GM12878 (cell line): Measurements from ENCODE around the gene RPS5. TPM values are rescaled to one million over a fixed set of nuclear protein-coding genes. Genes with fewer than 3 reads are reported as not detected.

Experiments used
- CHD2 ChIP-seq: IDR thresholded peaks from 2 replicates; pipeline ENCODE4 v1.6.1; 2011; ENCODE audit warnings: low read depth, low read length, improper control_type of control experiment, borderline replicate concordance
- FOXK2 ChIP-seq: fragments of 450-650 bp; IDR thresholded peaks from 2 replicates; pipeline ENCODE4 v1.6.1; 2017; ENCODE audit warnings: mild to moderate bottlenecking, moderate library complexity
- IKZF1 ChIP-seq: fragments of 450-650 bp; conservative IDR thresholded peaks from 2 replicates; pipeline ENCODE4 v1.6.1; 2017; ENCODE audit warnings: antibody characterized with exemption, mild to moderate bottlenecking
- IRF4 ChIP-seq: IDR thresholded peaks from 2 replicates; pipeline ENCODE4 v1.6.1; 2011; ENCODE audit warnings: low read depth, low read length
- NBN ChIP-seq: fragments of 450-650 bp; IDR thresholded peaks from 2 replicates; pipeline ENCODE4 v1.6.1; 2016
- PAX5 ChIP-seq: IDR thresholded peaks from 2 replicates; pipeline ENCODE4 v1.6.1; 2011; ENCODE audit warnings: low read depth, low read length, borderline replicate concordance
- RUNX3 ChIP-seq: IDR thresholded peaks from 2 replicates; pipeline ENCODE4 v1.6.1; 2012; ENCODE audit warnings: low read length, inconsistent platforms
- SREBF2 ChIP-seq: IDR thresholded peaks from 2 replicates; pipeline ENCODE4 v1.6.1; 2012; ENCODE audit warnings: mild to moderate bottlenecking, low read length
- STAT1 ChIP-seq: fragments of 450-650 bp; conservative IDR thresholded peaks from 2 replicates; pipeline ENCODE4 v1.6.1; 2014; ENCODE audit warnings: antibody characterized with exemption, mild to moderate bottlenecking
- YY1 ChIP-seq: IDR thresholded peaks from 2 replicates; pipeline ENCODE4 v1.6.1; 2011; ENCODE audit warnings: low read depth, mild to moderate bottlenecking, low read length
- polyA plus RNA-seq, 11 experiments: library from polyadenylated mRNA; depleted of rRNA in 4 of 11; unstranded in 6 of 11; stranded (reverse) in 5 of 11; fragments of >200 nt; fragmentation: Nextera tagmentation in 4 of 11; fragmentation: Illumina TruSeq in 1 of 11; extraction: Ambion mirVana in 4 of 11; extraction: Trizol in 1 of 11; gene quantifications; 1 replicate in 1 of 11; 2 replicates in 10 of 11; pipeline versions ENCODE4 v1.2.1 to v1.2.3, GENCODE V29; 2011 to 2016; ENCODE audit warnings: inconsistent platforms in 2 of 11, missing spikeins in 2 of 11, low read depth in 1 of 11
- total RNA-seq, 4 experiments: library from RNA; depleted of rRNA in 3 of 4; stranded (reverse); fragments of >200 nt in 3 of 4; fragmentation: Illumina TruSeq in 1 of 4; extraction: Trizol in 1 of 4; gene quantifications; 2 replicates each; pipeline versions ENCODE4 v1.2.1 to v1.2.3, GENCODE V29; 2013 to 2021
- TF ChIP-seq, protein P1 (sequence below): fragments of 450-650 bp; IDR thresholded peaks from 2 replicates; pipeline ENCODE4 v1.6.1; 2017; ENCODE audit warnings: mild to moderate bottlenecking, moderate library complexity
- TF ChIP-seq, protein P2 (sequence below): fragments of 450-650 bp; conservative IDR thresholded peaks from 2 replicates; pipeline ENCODE4 v1.6.1; 2017; ENCODE audit warnings: mild to moderate bottlenecking, moderate library complexity
- TF ChIP-seq, protein P3 (sequence below): fragments of 450-650 bp; IDR thresholded peaks from 2 replicates; pipeline ENCODE4 v1.6.1; 2017; ENCODE audit warnings: mild to moderate bottlenecking, moderate library complexity

The RPS5 gene
- total and polyA plus RNA-seq, 10 of the 15 experiments (the other 5 are each of a cell fraction or from before 2014, with no cell fraction given): 1,284 to 3,652 (median 1,922) TPM

DNA sequence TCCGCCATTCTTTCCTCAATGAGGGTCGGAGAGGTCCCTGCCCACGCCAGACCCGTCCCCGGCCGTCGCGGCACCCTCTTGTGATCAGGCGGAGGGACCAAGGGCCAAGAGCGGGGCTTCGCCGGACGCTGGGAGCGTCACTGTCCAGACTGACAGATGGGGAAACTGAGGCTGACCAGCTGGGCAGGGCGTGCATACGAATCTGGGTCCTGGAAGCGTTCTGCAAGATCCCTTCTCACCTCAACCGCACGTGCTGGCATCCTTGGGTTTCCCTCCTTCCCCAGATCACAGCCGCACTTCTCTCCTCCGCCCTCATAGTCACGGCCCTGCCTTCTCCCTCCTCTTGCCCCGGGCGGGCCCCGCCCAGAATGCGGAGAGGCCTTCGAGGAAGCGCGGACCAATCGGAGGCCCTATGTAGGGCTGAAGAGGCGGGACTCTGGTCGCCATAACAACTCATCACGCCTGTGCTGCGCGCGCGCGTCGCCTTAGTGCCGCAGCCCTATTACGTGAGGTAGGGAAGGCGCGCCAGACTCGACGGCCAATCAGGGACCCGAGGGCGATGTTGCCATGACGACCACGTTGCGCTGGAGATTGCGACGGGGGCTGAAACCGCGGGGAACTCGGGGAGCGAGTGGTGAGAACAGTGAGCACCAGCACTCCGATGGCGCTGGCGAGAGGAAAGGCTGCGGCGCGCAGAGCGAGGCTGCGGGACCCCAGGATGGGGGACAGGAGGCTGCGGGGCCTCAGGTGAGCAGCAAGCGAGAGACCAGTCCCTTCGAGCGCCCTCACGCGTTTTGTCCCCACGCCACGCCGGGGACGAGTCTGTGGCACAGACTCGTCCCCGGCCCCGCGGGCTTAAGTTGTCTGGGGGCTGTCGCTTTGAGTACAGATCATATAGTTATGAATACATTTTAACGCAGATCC is 14.1 kb downstream of the RPS5 start (continued):
- TF ChIP-seq, protein P1, sequence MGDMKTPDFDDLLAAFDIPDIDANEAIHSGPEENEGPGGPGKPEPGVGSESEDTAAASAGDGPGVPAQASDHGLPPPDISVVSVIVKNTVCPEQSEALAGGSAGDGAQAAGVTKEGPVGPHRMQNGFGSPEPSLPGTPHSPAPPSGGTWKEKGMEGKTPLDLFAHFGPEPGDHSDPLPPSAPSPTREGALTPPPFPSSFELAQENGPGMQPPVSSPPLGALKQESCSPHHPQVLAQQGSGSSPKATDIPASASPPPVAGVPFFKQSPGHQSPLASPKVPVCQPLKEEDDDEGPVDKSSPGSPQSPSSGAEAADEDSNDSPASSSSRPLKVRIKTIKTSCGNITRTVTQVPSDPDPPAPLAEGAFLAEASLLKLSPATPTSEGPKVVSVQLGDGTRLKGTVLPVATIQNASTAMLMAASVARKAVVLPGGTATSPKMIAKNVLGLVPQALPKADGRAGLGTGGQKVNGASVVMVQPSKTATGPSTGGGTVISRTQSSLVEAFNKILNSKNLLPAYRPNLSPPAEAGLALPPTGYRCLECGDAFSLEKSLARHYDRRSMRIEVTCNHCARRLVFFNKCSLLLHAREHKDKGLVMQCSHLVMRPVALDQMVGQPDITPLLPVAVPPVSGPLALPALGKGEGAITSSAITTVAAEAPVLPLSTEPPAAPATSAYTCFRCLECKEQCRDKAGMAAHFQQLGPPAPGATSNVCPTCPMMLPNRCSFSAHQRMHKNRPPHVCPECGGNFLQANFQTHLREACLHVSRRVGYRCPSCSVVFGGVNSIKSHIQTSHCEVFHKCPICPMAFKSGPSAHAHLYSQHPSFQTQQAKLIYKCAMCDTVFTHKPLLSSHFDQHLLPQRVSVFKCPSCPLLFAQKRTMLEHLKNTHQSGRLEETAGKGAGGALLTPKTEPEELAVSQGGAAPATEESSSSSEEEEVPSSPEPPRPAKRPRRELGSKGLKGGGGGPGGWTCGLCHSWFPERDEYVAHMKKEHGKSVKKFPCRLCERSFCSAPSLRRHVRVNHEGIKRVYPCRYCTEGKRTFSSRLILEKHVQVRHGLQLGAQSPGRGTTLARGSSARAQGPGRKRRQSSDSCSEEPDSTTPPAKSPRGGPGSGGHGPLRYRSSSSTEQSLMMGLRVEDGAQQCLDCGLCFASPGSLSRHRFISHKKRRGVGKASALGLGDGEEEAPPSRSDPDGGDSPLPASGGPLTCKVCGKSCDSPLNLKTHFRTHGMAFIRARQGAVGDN: 0 out of 2 replicates have a peak, but pooled peaks have one; percentile 24
- TF ChIP-seq, protein P2, sequence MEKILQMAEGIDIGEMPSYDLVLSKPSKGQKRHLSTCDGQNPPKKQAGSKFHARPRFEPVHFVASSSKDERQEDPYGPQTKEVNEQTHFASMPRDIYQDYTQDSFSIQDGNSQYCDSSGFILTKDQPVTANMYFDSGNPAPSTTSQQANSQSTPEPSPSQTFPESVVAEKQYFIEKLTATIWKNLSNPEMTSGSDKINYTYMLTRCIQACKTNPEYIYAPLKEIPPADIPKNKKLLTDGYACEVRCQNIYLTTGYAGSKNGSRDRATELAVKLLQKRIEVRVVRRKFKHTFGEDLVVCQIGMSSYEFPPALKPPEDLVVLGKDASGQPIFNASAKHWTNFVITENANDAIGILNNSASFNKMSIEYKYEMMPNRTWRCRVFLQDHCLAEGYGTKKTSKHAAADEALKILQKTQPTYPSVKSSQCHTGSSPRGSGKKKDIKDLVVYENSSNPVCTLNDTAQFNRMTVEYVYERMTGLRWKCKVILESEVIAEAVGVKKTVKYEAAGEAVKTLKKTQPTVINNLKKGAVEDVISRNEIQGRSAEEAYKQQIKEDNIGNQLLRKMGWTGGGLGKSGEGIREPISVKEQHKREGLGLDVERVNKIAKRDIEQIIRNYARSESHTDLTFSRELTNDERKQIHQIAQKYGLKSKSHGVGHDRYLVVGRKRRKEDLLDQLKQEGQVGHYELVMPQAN: peak; percentile 83
- peak; percentile 62 for TF ChIP-seq RUNX3
- TF ChIP-seq IKZF1: peak; percentile 45; the same call in 1 of the 2 replicates
- TF ChIP-seq, protein P3, sequence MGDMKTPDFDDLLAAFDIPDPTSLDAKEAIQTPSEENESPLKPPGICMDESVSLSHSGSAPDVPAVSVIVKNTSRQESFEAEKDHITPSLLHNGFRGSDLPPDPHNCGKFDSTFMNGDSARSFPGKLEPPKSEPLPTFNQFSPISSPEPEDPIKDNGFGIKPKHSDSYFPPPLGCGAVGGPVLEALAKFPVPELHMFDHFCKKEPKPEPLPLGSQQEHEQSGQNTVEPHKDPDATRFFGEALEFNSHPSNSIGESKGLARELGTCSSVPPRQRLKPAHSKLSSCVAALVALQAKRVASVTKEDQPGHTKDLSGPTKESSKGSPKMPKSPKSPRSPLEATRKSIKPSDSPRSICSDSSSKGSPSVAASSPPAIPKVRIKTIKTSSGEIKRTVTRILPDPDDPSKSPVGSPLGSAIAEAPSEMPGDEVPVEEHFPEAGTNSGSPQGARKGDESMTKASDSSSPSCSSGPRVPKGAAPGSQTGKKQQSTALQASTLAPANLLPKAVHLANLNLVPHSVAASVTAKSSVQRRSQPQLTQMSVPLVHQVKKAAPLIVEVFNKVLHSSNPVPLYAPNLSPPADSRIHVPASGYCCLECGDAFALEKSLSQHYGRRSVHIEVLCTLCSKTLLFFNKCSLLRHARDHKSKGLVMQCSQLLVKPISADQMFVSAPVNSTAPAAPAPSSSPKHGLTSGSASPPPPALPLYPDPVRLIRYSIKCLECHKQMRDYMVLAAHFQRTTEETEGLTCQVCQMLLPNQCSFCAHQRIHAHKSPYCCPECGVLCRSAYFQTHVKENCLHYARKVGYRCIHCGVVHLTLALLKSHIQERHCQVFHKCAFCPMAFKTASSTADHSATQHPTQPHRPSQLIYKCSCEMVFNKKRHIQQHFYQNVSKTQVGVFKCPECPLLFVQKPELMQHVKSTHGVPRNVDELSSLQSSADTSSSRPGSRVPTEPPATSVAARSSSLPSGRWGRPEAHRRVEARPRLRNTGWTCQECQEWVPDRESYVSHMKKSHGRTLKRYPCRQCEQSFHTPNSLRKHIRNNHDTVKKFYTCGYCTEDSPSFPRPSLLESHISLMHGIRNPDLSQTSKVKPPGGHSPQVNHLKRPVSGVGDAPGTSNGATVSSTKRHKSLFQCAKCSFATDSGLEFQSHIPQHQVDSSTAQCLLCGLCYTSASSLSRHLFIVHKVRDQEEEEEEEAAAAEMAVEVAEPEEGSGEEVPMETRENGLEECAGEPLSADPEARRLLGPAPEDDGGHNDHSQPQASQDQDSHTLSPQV: no peak
- TF ChIP-seq SREBF2: peak; percentile 77
- TF ChIP-seq IRF4: no peak
- peak; percentile 86; the same call in 1 of the 2 replicates for TF ChIP-seq STAT1
- no peak for TF ChIP-seq NBN
- peak; percentile 73 for TF ChIP-seq YY1
- peak; percentile 51; the same call in 1 of the 2 replicates for TF ChIP-seq PAX5
- TF ChIP-seq FOXK2: no peak
- TF ChIP-seq CHD2: peak; percentile 86
- TF ChIP-seq, all 136 proteins: peak for 44
